IMR-90 (cell line): ENCODE measurements around the gene NELL1. TPM values are rescaled to one million over a fixed set of nuclear protein-coding genes. Genes with fewer than 3 reads are reported as not detected.

Source experiments
- ATAC-seq: fragments of 200-7000 bp; cut with Tn5 transposase; 2 replicates; pipeline ENCODE4 v1.9.1; 2020; ENCODE audit warnings: low read depth, mild to moderate bottlenecking, moderate library complexity
- BruUV-seq: library from RNA; stranded (reverse); fragments of 400-500 nt; replicated peaks from 2 replicates; lab custom pipeline; 2021; lab: Mats Ljungman, UMichigan
- CTCF ChIA-PET: fragments of 300-600 bp; formaldehyde crosslinking; extraction: SDS; loops from one replicate; lab custom pipeline; 2021; ENCODE audit warnings: antibody characterized with exemption; lab: Yijun Ruan, JAX
- POLR2A ChIA-PET: fragments of 300-600 bp; sonication (Branson Sonifier 250); formaldehyde crosslinking; loops from one replicate; lab custom pipeline; 2022; ENCODE audit warnings: antibody characterized with exemption; ENCODE audit not compliant: unreplicated experiment; lab: Charles Lee
- DNase-seq: peaks from one replicate; pipeline ENCODE4 v3.0.0; 2013
- H2AFZ ChIP-seq: replicated peaks from 2 replicates; pipeline ENCODE3; 2013; ENCODE audit warnings: low read length, mild to moderate bottlenecking; ENCODE audit not compliant: poor library complexity
- H2AK5ac ChIP-seq: 2 replicates; pipeline ENCODE4 v1.6.1; 2013; ENCODE audit warnings: low read depth, low read length, inconsistent platforms
- H2AK9ac ChIP-seq: replicated peaks from 2 replicates; pipeline ENCODE3; 2013; ENCODE audit warnings: mild to moderate bottlenecking, low read depth, low read length, moderate library complexity; ENCODE audit not compliant: poor library complexity
- H2BK120ac ChIP-seq: 2 replicates; pipeline ENCODE4 v1.6.1; 2013; ENCODE audit warnings: low read depth, low read length, inconsistent platforms
- H2BK15ac ChIP-seq: 3 replicates; pipeline ENCODE4 v1.6.1; 2013; ENCODE audit warnings: low read depth, low read length, inconsistent platforms
- H2BK20ac ChIP-seq: 2 replicates; pipeline ENCODE4 v1.6.1; 2013; ENCODE audit warnings: low read depth, mild to moderate bottlenecking, inconsistent platforms, low read length, moderate library complexity
- H2BK5ac ChIP-seq: 2 replicates; pipeline ENCODE4 v1.6.1; 2013; ENCODE audit warnings: mild to moderate bottlenecking, low read depth, low read length, inconsistent platforms; ENCODE audit not compliant: poor library complexity, severe bottlenecking
- H3K14ac ChIP-seq: replicated peaks from 2 replicates; pipeline ENCODE4 v1.6.1; 2013; ENCODE audit warnings: low read depth, low read length, inconsistent platforms
- H3K18ac ChIP-seq: 2 replicates; pipeline ENCODE4 v1.6.1; 2013; ENCODE audit warnings: low read depth, low read length, control low read depth
- H3K23ac ChIP-seq: 2 replicates; pipeline ENCODE4 v1.6.1; 2013; ENCODE audit warnings: low read depth, low read length, inconsistent platforms
- H3K27ac ChIP-seq: 2 replicates; pipeline ENCODE4 v1.5.1; 2013; ENCODE audit warnings: mild to moderate bottlenecking, control low read depth, low read length; ENCODE audit not compliant: insufficient read depth
- H3K27me3 ChIP-seq: 2 replicates; pipeline ENCODE4 v1.6.1; 2013; ENCODE audit warnings: low read length; ENCODE audit not compliant: control insufficient read depth, insufficient read depth
- H3K36me3 ChIP-seq: 2 replicates; pipeline ENCODE4 v1.6.1; 2013; ENCODE audit warnings: low read length, mixed read lengths; ENCODE audit not compliant: control insufficient read depth, insufficient read depth
- H3K4ac ChIP-seq: 2 replicates; pipeline ENCODE4 v1.6.1; 2013; ENCODE audit warnings: low read depth, low read length, inconsistent platforms
- H3K4me1 ChIP-seq: 2 replicates; pipeline ENCODE4 v1.6.1; 2013; ENCODE audit warnings: low read length, mixed read lengths; ENCODE audit not compliant: control insufficient read depth, insufficient read depth
- H3K4me2 ChIP-seq: 2 replicates; pipeline ENCODE4 v1.6.1; 2013; ENCODE audit warnings: low read depth, mild to moderate bottlenecking, control low read depth, low read length, moderate library complexity
- H3K4me3 ChIP-seq: 2 replicates; pipeline ENCODE4 v1.5.1; 2013; ENCODE audit warnings: low read depth, mild to moderate bottlenecking, control low read depth, low read length, moderate library complexity; ENCODE audit not compliant: insufficient read depth
- H3K56ac ChIP-seq: 2 replicates; pipeline ENCODE4 v1.6.1; 2013; ENCODE audit warnings: low read length, inconsistent platforms; ENCODE audit not compliant: insufficient read depth; ENCODE audit errors: extremely low read depth
- H3K79me1 ChIP-seq, 2 experiments: 2 replicates each; pipeline ENCODE4 v1.6.1; 2013; ENCODE audit warnings: low read length in 2 of 2, inconsistent platforms in 1 of 2, low read depth in 1 of 2
- H3K9ac ChIP-seq: 2 replicates; pipeline ENCODE4 v1.6.1; 2013; ENCODE audit warnings: low read depth, low read length, control low read depth
- H3K9me1 ChIP-seq: 2 replicates; pipeline ENCODE4 v1.6.1; 2013; ENCODE audit warnings: low read length, inconsistent platforms; ENCODE audit not compliant: insufficient read depth
- H3K9me3 ChIP-seq: 2 replicates; pipeline ENCODE4 v1.6.1; 2013; ENCODE audit warnings: low read length; ENCODE audit not compliant: control insufficient read depth, insufficient read depth
- H4K20me1 ChIP-seq: 2 replicates; pipeline ENCODE4 v1.6.1; 2013; ENCODE audit warnings: low read length, inconsistent platforms; ENCODE audit not compliant: insufficient read depth
- H4K5ac ChIP-seq: 2 replicates; pipeline ENCODE4 v1.6.1; 2013; ENCODE audit warnings: mild to moderate bottlenecking, low read depth, low read length, control low read depth
- H4K8ac ChIP-seq, 2 experiments: 2 replicates each; pipeline ENCODE4 v1.6.1; 2013; ENCODE audit warnings: low read depth in 2 of 2, low read length in 2 of 2, control low read depth in 1 of 2, inconsistent platforms in 1 of 2
- H4K91ac ChIP-seq: 2 replicates; pipeline ENCODE4 v1.6.1; 2013; ENCODE audit warnings: low read depth, low read length, inconsistent platforms; ENCODE audit not compliant: insufficient read depth
- FOS ChIP-seq: fragments of 150-350 bp; IDR thresholded peaks from 2 replicates; pipeline ENCODE4 v1.6.1; 2016; ENCODE audit warnings: low read depth, low read length
- MAFK ChIP-seq: IDR thresholded peaks from 2 replicates; pipeline ENCODE4 v1.6.1; 2012; ENCODE audit warnings: low read depth, low read length, improper control_type of control experiment
- MXI1 ChIP-seq: IDR thresholded peaks from 2 replicates; pipeline ENCODE4 v1.6.1; 2012; ENCODE audit warnings: low read depth, mild to moderate bottlenecking, low read length, moderate library complexity, borderline replicate concordance
- POLR2A ChIP-seq: IDR thresholded peaks from 2 replicates; pipeline ENCODE4 v1.6.1; 2012; ENCODE audit warnings: mild to moderate bottlenecking, low read depth, low read length
- WGBS, 2 experiments: methylation state at CpG; one replicate each; pipeline versions ENCODE4 v1.1.5 to v1.1.7; 2013; ENCODE audit warnings: missing lambda C conversion rate in 2 of 2; ENCODE audit not compliant: insufficient read length in 1 of 2; ENCODE audit errors: extremely low coverage in 2 of 2; 5-methylcytosine and 5-hydroxymethylcytosine counted together
- dilution Hi-C: fragments of 300-500 bp; cut with HindIII; formaldehyde crosslinking; loops from one replicate; pipeline ENCODE4 v1.14.3; 2018; ENCODE audit warnings: low sequenced_read_pairs; ENCODE audit not compliant: unreplicated experiment
- in situ Hi-C: fragments of 300-500 bp; cut with MboI; formaldehyde crosslinking; loops from 3 replicates; pipeline ENCODE4 v1.14.3; 2019; ENCODE audit warnings: low sequenced_read_pairs, inconsistent platforms, mixed read lengths
- intact Hi-C: fragments of 100-400 bp; cut with micrococcal nuclease; formaldehyde crosslinking; loops from 2 replicates; pipeline ENCODE4 v1.10.0; 2022
- polyA plus RNA-seq, 3 experiments: library from polyadenylated mRNA; depleted of rRNA; stranded (reverse); fragments of >200 nt; gene quantifications; 2 replicates each; pipeline ENCODE4 v1.2.3, GENCODE V29; 2012; ENCODE audit warnings: low replicate concordance in 1 of 3
- total RNA-seq: library from RNA; depleted of rRNA; stranded (reverse); fragments of >200 nt; gene quantifications from 2 replicates; pipeline ENCODE4 v1.2.3, GENCODE V29; 2012
- TF ChIP-seq, protein P1 (sequence below): conservative IDR thresholded peaks from 2 replicates; pipeline ENCODE4 v1.5.1; 2012; ENCODE audit warnings: mild to moderate bottlenecking, low read depth, low read length, improper control_type of control experiment

Gene NELL1
- total and polyA plus RNA-seq, 2 of the 4 experiments (the other 2 are of a cell fraction), result not detected

DNA sequence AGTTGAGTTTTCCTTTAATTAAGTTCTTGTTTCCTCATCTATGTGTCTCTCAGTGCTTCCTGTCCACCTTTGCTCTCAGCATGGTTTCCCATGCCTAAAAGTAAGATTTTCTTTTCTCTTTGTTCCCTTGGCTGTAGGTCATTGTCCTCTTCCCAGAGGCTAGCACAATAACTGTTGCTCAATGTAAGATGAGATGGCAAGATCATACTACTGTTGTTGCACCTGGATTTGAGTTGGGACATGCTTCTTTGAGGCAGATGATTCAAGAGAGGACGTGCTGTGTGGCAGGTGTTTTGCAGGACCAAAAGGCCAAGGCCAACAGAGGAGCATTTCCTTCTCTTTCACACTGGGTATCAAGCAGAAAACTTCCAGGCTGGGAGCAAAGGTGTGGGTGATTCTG lies 11.3 kb upstream of the NELL1 start:
- H2AK9ac ChIP-seq, result no peak overlapping the region
- H4K20me1 ChIP-seq, result no peaks in the 10 kb centered on the region
- H4K91ac ChIP-seq, result no peak overlapping the region
- H3K4ac ChIP-seq, result no peak overlapping the region
- H2BK120ac ChIP-seq, result no peak overlapping the region
- dilution Hi-C loops, result no loop called here
- H3K14ac ChIP-seq, result no peak overlapping the region
- no peak overlapping the region for H4K5ac ChIP-seq
- no peaks in the 10 kb centered on the region for H3K4me1 ChIP-seq
- intact Hi-C loops, result no loop called here
- BruUV-seq, result no TSS peak
- no peak for ATAC-seq
- H3K27me3 ChIP-seq, result no peaks in the 10 kb centered on the region
- H3K23ac ChIP-seq, result no peak overlapping the region
- no peak overlapping the region for H3K56ac ChIP-seq
- no peak overlapping the region for H3K4me2 ChIP-seq
- POLR2A ChIA-PET, result no interaction called here
- no peak for DNase-seq
- H2AK5ac ChIP-seq, result no peak overlapping the region
- H2AFZ ChIP-seq, result no peak overlapping the region
- H3K27ac ChIP-seq, result no peak overlapping the region
- H3K79me1 ChIP-seq, result no peaks in the 10 kb centered on the region
- no peak overlapping the region for H2BK15ac ChIP-seq
- no peak for TF ChIP-seq POLR2A
- TF ChIP-seq, protein P1, sequence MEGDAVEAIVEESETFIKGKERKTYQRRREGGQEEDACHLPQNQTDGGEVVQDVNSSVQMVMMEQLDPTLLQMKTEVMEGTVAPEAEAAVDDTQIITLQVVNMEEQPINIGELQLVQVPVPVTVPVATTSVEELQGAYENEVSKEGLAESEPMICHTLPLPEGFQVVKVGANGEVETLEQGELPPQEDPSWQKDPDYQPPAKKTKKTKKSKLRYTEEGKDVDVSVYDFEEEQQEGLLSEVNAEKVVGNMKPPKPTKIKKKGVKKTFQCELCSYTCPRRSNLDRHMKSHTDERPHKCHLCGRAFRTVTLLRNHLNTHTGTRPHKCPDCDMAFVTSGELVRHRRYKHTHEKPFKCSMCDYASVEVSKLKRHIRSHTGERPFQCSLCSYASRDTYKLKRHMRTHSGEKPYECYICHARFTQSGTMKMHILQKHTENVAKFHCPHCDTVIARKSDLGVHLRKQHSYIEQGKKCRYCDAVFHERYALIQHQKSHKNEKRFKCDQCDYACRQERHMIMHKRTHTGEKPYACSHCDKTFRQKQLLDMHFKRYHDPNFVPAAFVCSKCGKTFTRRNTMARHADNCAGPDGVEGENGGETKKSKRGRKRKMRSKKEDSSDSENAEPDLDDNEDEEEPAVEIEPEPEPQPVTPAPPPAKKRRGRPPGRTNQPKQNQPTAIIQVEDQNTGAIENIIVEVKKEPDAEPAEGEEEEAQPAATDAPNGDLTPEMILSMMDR, result no peak
- no peak for TF ChIP-seq MAFK
- no peak for TF ChIP-seq FOS
- no peak for TF ChIP-seq MXI1
- no peak overlapping the region for H3K18ac ChIP-seq
- H3K9me1 ChIP-seq, result no peaks in the 10 kb centered on the region
- no peak overlapping the region for H2BK20ac ChIP-seq
- no peak overlapping the region for H3K9ac ChIP-seq
- H3K9me3 ChIP-seq, result no peaks in the 10 kb centered on the region
- in situ Hi-C loops, result no loop called here
- H3K4me3 ChIP-seq, result no peak overlapping the region
- H4K8ac ChIP-seq, result no peak overlapping the region
- no CpG with 5 or more reads among the region's 1 CpG for WGBS, 2 experiments
- CTCF ChIA-PET, result no interaction called here
- no peak overlapping the region for H2BK5ac ChIP-seq
- no peaks in the 10 kb centered on the region for H3K36me3 ChIP-seq
